IPS-18a (cell line): ENCODE measurements around the gene PPP6R2.

Source experiments
- H3K27ac ChIP-seq: one replicate; pipeline ENCODE4 v1.5.1; 2013; ENCODE audit warnings: low read length
- H3K27me3 ChIP-seq: one replicate; pipeline ENCODE4 v1.6.1; 2013; ENCODE audit warnings: mild to moderate bottlenecking, low read length; ENCODE audit not compliant: control insufficient read depth, insufficient read depth
- H3K36me3 ChIP-seq: one replicate; pipeline ENCODE4 v1.6.1; 2013; ENCODE audit warnings: low read depth, low read length; ENCODE audit not compliant: control insufficient read depth
- H3K4me1 ChIP-seq: one replicate; pipeline ENCODE4 v1.6.1; 2013; ENCODE audit warnings: low read depth, low read length; ENCODE audit not compliant: control insufficient read depth
- H3K4me3 ChIP-seq: one replicate; pipeline ENCODE4 v1.5.1; 2013; ENCODE audit warnings: low read length
- H3K9ac ChIP-seq: one replicate; pipeline ENCODE4 v1.6.1; 2013; ENCODE audit warnings: mild to moderate bottlenecking, low read length, moderate library complexity
- H3K9me3 ChIP-seq: one replicate; pipeline ENCODE4 v1.6.1; 2013; ENCODE audit warnings: low read depth, low read length; ENCODE audit not compliant: control insufficient read depth

PPP6R2 gene

GRCh38 chr22:50339945-50340879, 2.9 kb upstream of the PPP6R2 start:
- H3K27ac ChIP-seq, result no peak overlapping the region
- H3K4me3 ChIP-seq, result no peak overlapping the region
- H3K9me3 ChIP-seq, result no peaks in the 10 kb centered on the region
- no peaks in the 10 kb centered on the region for H3K36me3 ChIP-seq
- H3K9ac ChIP-seq, result no peak overlapping the region
- H3K27me3 ChIP-seq, result peaks cover 5% of the 10 kb centered on the region
- no peaks in the 10 kb centered on the region for H3K4me1 ChIP-seq

GRCh38 chr22:50341977-50342650, 1.0 kb upstream of the PPP6R2 start:
- Histone ChIP-seq H3K4me3 (peak overlapping the region; percentile 86), H3K9me3 (no peaks in the 10 kb centered on the region), H3K27ac (no peak overlapping the region), H3K27me3 (peaks cover 5% of the 10 kb centered on the region), H3K4me1 (no peaks in the 10 kb centered on the region), H3K9ac (peak overlapping the region; percentile 63), H3K36me3 (no peaks in the 10 kb centered on the region)

GRCh38 chr22:50343541-50343935, 411 bp downstream of the PPP6R2 start:
- Histone ChIP-seq H3K27me3 (peaks cover 5% of the 10 kb centered on the region), H3K9me3 (no peaks in the 10 kb centered on the region), H3K4me3 (peak overlapping the region; percentile 86), H3K9ac (peak overlapping the region; percentile 66), H3K4me1 (no peaks in the 10 kb centered on the region), H3K36me3 (no peaks in the 10 kb centered on the region), H3K27ac (no peak overlapping the region)

GRCh38 chr22:50346470-50346869, 3.3 kb downstream of the PPP6R2 start:
- no peaks in the 10 kb centered on the region for H3K4me1 ChIP-seq
- H3K4me3 ChIP-seq, result no peak overlapping the region
- no peak overlapping the region for H3K9ac ChIP-seq
- H3K36me3 ChIP-seq, result no peaks in the 10 kb centered on the region
- no peaks in the 10 kb centered on the region for H3K9me3 ChIP-seq
- H3K27ac ChIP-seq, result no peak overlapping the region
- no peaks in the 10 kb centered on the region for H3K27me3 ChIP-seq

GRCh38 chr22:50347157-50347556, 4.0 kb downstream of the PPP6R2 start:
- H3K9ac ChIP-seq, result no peak overlapping the region
- H3K9me3 ChIP-seq, result no peaks in the 10 kb centered on the region
- no peak overlapping the region for H3K27ac ChIP-seq
- H3K27me3 ChIP-seq, result no peaks in the 10 kb centered on the region
- H3K4me1 ChIP-seq, result no peaks in the 10 kb centered on the region
- H3K4me3 ChIP-seq, result no peak overlapping the region
- H3K36me3 ChIP-seq, result no peaks in the 10 kb centered on the region

- no peak overlapping the region for H3K9ac ChIP-seq
- H3K27ac ChIP-seq, result no peak overlapping the region
- peaks cover 3% of the 10 kb centered on the region for H3K36me3 ChIP-seq
- H3K4me1 ChIP-seq, result no peaks in the 10 kb centered on the region
- H3K9me3 ChIP-seq, result no peaks in the 10 kb centered on the region
- no peaks in the 10 kb centered on the region for H3K27me3 ChIP-seq
- H3K4me3 ChIP-seq, result no peak overlapping the region
Measured at GRCh38 chr22:50348058-50348457, 4.9 kb downstream of the PPP6R2 start.

GRCh38 chr22:50356186-50356585, 13.1 kb downstream of the PPP6R2 start:
- H3K36me3 ChIP-seq, result peaks cover 3% of the 10 kb centered on the region
- no peaks in the 10 kb centered on the region for H3K27me3 ChIP-seq
- no peak overlapping the region for H3K9ac ChIP-seq
- no peak overlapping the region for H3K4me3 ChIP-seq
- H3K9me3 ChIP-seq, result no peaks in the 10 kb centered on the region
- H3K4me1 ChIP-seq, result no peaks in the 10 kb centered on the region
- no peak overlapping the region for H3K27ac ChIP-seq

- Histone ChIP-seq H3K27ac (no peak overlapping the region), H3K4me1 (no peaks in the 10 kb centered on the region), H3K36me3 (peaks cover 3% of the 10 kb centered on the region), H3K9ac (no peak overlapping the region), H3K9me3 (no peaks in the 10 kb centered on the region), H3K4me3 (no peak overlapping the region), H3K27me3 (no peaks in the 10 kb centered on the region)
Measured at GRCh38 chr22:50357222-50357621, 14.1 kb downstream of the PPP6R2 start.

GRCh38 chr22:50357756-50358155, 14.6 kb downstream of the PPP6R2 start:
- Histone ChIP-seq H3K9ac (no peak overlapping the region), H3K36me3 (peaks cover 2% of the 10 kb centered on the region), H3K4me1 (no peaks in the 10 kb centered on the region), H3K4me3 (no peak overlapping the region), H3K27me3 (no peaks in the 10 kb centered on the region), H3K27ac (no peak overlapping the region), H3K9me3 (no peaks in the 10 kb centered on the region)

- Histone ChIP-seq H3K27me3 (no peaks in the 10 kb centered on the region), H3K36me3 (no peaks in the 10 kb centered on the region), H3K9ac (no peak overlapping the region), H3K4me3 (no peak overlapping the region), H3K27ac (no peak overlapping the region), H3K9me3 (no peaks in the 10 kb centered on the region), H3K4me1 (no peaks in the 10 kb centered on the region)
Measured at GRCh38 chr22:50360578-50360977, 17.5 kb downstream of the PPP6R2 start.

- Histone ChIP-seq H3K9ac (no peak overlapping the region), H3K9me3 (no peaks in the 10 kb centered on the region), H3K4me3 (no peak overlapping the region), H3K4me1 (no peaks in the 10 kb centered on the region), H3K27ac (no peak overlapping the region), H3K36me3 (no peaks in the 10 kb centered on the region), H3K27me3 (no peaks in the 10 kb centered on the region)
Measured at GRCh38 chr22:50361222-50361621, 18.1 kb downstream of the PPP6R2 start.
